Mesothelial cell of epicardium (in vitro differentiated cells): Measurements from ENCODE around the gene ONECUT2. TPM values are rescaled to one million over a fixed set of nuclear protein-coding genes. Genes with fewer than 3 reads are reported as not detected.

Experiments used
- DNase-seq, 2 experiments: peaks; one replicate each; pipeline ENCODE4 v3.0.0; 2021; ENCODE audit warnings: low spot score in 2 of 2; ENCODE audit not compliant: unreplicated experiment in 2 of 2
- H3K27ac Mint-ChIP-seq: 2 replicates; pipeline ENCODE4 v1.8.0; 2021; ENCODE audit warnings: mixed read lengths
- H3K27me3 Mint-ChIP-seq: 2 replicates; pipeline ENCODE4 v1.8.0; 2021; ENCODE audit warnings: low read depth, mixed read lengths
- H3K36me3 Mint-ChIP-seq: 2 replicates; pipeline ENCODE4 v1.8.0; 2021; ENCODE audit warnings: mixed read lengths
- H3K4me1 Mint-ChIP-seq: 2 replicates; pipeline ENCODE4 v1.8.0; 2021; ENCODE audit warnings: mixed read lengths
- H3K4me3 Mint-ChIP-seq: 2 replicates; pipeline ENCODE4 v1.8.0; 2021; ENCODE audit warnings: mild to moderate bottlenecking, moderate library complexity, mixed read lengths
- H3K9me3 Mint-ChIP-seq: 2 replicates; pipeline ENCODE4 v1.8.0; 2021; ENCODE audit warnings: mixed read lengths
- total RNA-seq: library from RNA; stranded (reverse); gene quantifications from 3 replicates; pipeline ENCODE4 v1.2.1, GENCODE V29; 2021
- TF ChIP-seq, protein P1 (sequence below): fragments of 200-600 bp; sonication (generic); IDR thresholded peaks from one replicate; pipeline ENCODE4 v1.5.0; 2021; ENCODE audit warnings: antibody characterized with exemption; ENCODE audit not compliant: unreplicated experiment

Gene ONECUT2
- total RNA-seq, 1 donor from 2014 or later, result 0.09 TPM

DNA sequence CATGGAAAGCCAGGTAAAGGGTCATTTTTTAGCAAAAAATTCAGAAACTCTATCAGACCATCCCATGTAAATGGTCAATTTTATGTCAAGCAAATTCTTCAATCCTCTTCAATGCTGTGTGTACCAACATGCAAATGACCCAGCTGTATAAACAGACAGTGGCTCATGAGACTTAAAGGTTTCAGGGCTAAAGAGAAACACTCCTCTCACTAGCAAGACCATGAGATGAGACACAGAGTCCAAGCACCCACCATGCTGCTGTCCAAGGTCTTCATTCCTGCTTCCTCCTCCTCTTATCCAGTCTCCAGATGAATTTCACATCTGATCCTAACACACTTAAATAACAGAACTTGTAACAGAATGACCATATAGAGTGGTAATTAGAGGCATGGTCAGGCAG lies 30.8 kb upstream of the ONECUT2 start:
- Mint-ChIP-seq H3K4me1 (no peaks in the 10 kb centered on the region), H3K27me3 (peaks cover 54% of the 10 kb centered on the region), H3K9me3 (peaks cover 6% of the 10 kb centered on the region), H3K27ac (no peak overlapping the region), H3K4me3 (no peak overlapping the region), H3K36me3 (no peaks in the 10 kb centered on the region)
- TF ChIP-seq, protein P1, sequence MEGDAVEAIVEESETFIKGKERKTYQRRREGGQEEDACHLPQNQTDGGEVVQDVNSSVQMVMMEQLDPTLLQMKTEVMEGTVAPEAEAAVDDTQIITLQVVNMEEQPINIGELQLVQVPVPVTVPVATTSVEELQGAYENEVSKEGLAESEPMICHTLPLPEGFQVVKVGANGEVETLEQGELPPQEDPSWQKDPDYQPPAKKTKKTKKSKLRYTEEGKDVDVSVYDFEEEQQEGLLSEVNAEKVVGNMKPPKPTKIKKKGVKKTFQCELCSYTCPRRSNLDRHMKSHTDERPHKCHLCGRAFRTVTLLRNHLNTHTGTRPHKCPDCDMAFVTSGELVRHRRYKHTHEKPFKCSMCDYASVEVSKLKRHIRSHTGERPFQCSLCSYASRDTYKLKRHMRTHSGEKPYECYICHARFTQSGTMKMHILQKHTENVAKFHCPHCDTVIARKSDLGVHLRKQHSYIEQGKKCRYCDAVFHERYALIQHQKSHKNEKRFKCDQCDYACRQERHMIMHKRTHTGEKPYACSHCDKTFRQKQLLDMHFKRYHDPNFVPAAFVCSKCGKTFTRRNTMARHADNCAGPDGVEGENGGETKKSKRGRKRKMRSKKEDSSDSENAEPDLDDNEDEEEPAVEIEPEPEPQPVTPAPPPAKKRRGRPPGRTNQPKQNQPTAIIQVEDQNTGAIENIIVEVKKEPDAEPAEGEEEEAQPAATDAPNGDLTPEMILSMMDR, result no peak
- no peak for DNase-seq

GRCh38 chr18:57409650-57410049 lies 25.5 kb upstream of the ONECUT2 start:
- H3K27ac Mint-ChIP-seq, result no peak overlapping the region
- DNase-seq, result no peak
- H3K9me3 Mint-ChIP-seq, result peaks cover 10% of the 10 kb centered on the region
- TF ChIP-seq, protein P1, result no peak
- no peak overlapping the region for H3K4me3 Mint-ChIP-seq
- H3K4me1 Mint-ChIP-seq, result no peaks in the 10 kb centered on the region
- H3K27me3 Mint-ChIP-seq, result peaks cover 58% of the 10 kb centered on the region
- no peaks in the 10 kb centered on the region for H3K36me3 Mint-ChIP-seq

DNA sequence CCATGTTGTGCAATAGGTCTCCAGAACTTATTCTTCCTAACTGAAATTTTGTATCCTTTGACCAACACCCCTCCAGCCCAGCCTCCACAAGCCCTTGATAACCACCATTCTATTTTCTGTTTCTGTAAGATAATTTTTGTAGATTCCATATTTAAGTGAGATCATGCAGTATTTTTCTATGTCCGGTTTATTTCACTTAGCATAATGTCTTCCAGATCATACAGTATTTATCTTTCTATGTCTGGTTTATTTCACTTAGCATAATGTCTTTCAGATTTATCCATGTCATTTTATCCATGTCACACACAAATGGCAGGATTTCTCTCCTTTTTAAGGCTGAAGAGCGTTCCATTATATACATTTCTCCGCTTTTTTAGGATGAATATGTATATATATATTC lies 24.4 kb upstream of the ONECUT2 start:
- Mint-ChIP-seq H3K27me3 (peaks cover 59% of the 10 kb centered on the region), H3K9me3 (peaks cover 10% of the 10 kb centered on the region), H3K36me3 (no peaks in the 10 kb centered on the region), H3K27ac (no peak overlapping the region), H3K4me3 (no peak overlapping the region), H3K4me1 (no peaks in the 10 kb centered on the region)
- TF ChIP-seq, protein P1, result no peak
- DNase-seq, result no peak

DNA sequence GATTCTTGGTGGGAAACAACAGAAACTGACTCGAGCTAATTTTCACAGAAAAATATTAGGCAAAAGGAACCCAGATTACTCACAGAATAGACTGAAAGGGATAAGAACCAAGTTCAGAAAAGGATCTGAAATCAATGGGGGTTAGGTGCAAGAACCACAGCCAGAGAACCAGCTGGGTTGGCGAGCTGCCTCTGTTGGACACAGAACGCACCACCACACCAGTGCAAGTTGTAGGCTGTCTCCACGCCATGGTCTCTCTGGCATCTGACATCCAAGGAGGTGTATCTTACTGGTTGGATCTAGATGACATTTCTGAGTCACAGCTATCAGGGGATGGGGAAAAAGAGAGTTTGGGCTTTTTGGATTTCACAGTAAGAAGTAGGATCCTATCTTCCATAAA lies 18.6 kb upstream of the ONECUT2 start:
- H3K36me3 Mint-ChIP-seq, result no peaks in the 10 kb centered on the region
- TF ChIP-seq, protein P1, result no peak
- H3K4me1 Mint-ChIP-seq, result no peaks in the 10 kb centered on the region
- H3K27ac Mint-ChIP-seq, result no peak overlapping the region
- peaks cover 63% of the 10 kb centered on the region for H3K27me3 Mint-ChIP-seq
- H3K4me3 Mint-ChIP-seq, result no peak overlapping the region
- peaks cover 9% of the 10 kb centered on the region for H3K9me3 Mint-ChIP-seq
- DNase-seq, result no peak

DNA sequence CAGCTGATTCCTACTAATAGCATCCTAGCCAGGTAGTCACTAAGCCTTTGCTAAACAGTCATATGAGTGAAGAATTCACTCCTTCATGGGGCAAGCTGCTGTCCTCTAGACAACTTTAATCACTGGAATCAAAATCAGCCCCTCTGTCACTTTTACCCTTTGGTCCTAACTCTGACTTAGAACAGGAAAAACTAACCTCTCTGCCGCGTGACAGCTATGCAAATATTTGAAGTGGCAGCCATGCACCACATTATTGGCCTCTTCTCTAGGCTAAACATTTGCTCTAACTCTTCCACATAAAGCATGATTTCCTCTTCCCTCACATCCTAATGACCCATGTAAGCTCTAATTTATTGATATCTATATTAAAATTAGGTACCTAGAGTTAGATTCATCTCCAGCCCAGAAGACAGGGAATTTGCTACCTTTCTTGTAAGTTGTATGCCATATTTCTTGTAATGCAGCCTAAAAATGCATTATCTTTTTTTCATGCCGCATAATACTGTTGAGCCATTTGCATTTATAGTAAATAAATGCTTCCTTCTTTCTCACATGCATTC lies 12.8 kb upstream of the ONECUT2 start:
- no peaks in the 10 kb centered on the region for H3K4me1 Mint-ChIP-seq
- H3K4me3 Mint-ChIP-seq, result no peak overlapping the region
- TF ChIP-seq, protein P1, result no peak
- no peak for DNase-seq
- no peak overlapping the region for H3K27ac Mint-ChIP-seq
- peaks cover 73% of the 10 kb centered on the region for H3K27me3 Mint-ChIP-seq
- H3K9me3 Mint-ChIP-seq, result peaks cover 10% of the 10 kb centered on the region
- H3K36me3 Mint-ChIP-seq, result no peaks in the 10 kb centered on the region

DNA sequence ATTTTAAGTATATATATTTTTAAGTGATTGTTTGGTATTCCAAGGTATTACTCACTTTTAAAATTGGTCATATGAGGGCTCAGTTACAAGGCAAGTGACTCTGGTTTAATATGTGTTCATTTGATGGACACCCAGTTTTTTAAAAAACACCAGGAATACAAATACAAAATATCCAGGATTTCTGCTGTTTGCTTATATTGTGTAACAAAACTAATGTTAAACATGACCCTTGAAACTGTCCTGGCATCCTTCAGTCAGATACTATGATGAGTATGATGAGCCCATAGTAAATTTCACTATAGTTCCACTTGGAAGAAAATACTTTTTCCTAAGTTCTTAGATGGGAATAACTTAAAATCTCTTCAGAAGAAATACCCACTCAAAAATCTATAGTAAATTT lies 11.4 kb upstream of the ONECUT2 start:
- H3K27ac Mint-ChIP-seq, result no peak overlapping the region
- DNase-seq, result no peak
- no peaks in the 10 kb centered on the region for H3K36me3 Mint-ChIP-seq
- TF ChIP-seq, protein P1, result no peak
- no peaks in the 10 kb centered on the region for H3K4me1 Mint-ChIP-seq
- no peak overlapping the region for H3K4me3 Mint-ChIP-seq
- H3K27me3 Mint-ChIP-seq, result peaks cover 82% of the 10 kb centered on the region
- peaks cover 10% of the 10 kb centered on the region for H3K9me3 Mint-ChIP-seq
